Measurements from ENCODE around the gene GRIK4.

- TF ChIP-seq, protein P1, sequence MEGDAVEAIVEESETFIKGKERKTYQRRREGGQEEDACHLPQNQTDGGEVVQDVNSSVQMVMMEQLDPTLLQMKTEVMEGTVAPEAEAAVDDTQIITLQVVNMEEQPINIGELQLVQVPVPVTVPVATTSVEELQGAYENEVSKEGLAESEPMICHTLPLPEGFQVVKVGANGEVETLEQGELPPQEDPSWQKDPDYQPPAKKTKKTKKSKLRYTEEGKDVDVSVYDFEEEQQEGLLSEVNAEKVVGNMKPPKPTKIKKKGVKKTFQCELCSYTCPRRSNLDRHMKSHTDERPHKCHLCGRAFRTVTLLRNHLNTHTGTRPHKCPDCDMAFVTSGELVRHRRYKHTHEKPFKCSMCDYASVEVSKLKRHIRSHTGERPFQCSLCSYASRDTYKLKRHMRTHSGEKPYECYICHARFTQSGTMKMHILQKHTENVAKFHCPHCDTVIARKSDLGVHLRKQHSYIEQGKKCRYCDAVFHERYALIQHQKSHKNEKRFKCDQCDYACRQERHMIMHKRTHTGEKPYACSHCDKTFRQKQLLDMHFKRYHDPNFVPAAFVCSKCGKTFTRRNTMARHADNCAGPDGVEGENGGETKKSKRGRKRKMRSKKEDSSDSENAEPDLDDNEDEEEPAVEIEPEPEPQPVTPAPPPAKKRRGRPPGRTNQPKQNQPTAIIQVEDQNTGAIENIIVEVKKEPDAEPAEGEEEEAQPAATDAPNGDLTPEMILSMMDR (IDR thresholded peaks at IDR 0.05), result no peak
- TF ChIP-seq EP300 (IDR thresholded peaks at IDR 0.05) (no peak), POLR2AphosphoS5 (IDR thresholded peaks at IDR 0.05) (no peak), POLR2A (IDR thresholded peaks at IDR 0.05) (no peak)
These were observed 318.6 kb downstream of the GRIK4 start for GRCh38 chr11:120830085-120830620.
